ENCODE data around the gene C1orf232.

The C1orf232 gene

GRCh38 chr1:26122988-26123973 lies 45.5 kb downstream of the C1orf232 start:
- DNase-seq = no peak

- DNase-seq = no peak
These were observed 46.6 kb downstream of the C1orf232 start for GRCh38 chr1:26121854-26122773.

GRCh38 chr1:26119892-26120608 lies 48.7 kb downstream of the C1orf232 start:
- no peak for DNase-seq

- no peak for DNase-seq
These were observed 54.4 kb downstream of the C1orf232 start for GRCh38 chr1:26114165-26114927.
